ENCODE measurements around the gene ZMYND11.

The ZMYND11 gene

DNA sequence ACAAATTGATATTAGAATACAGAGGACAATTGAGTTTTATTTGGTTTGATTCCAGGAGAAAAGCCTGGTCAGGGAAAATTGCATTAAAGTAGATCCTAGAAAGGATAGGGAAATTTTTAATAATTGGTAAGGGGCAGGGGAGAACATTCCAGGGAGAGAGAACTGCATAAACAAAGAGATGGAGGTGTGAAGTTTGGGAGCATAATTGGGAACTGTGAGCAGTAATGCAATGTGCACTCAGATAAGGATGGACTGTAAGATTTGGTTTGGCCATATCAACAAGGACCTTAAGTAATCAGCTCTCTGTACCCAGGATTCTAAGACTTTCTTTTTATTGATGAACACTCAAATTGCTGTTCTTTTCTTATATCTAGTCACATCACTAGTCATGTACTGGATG is 41.4 kb downstream of the ZMYND11 start:
- H3K4me3 ChIP-seq (ENCODE audit: low read depth, low read length, poor library complexity, severe bottlenecking), result no peak overlapping the region
- no peaks in the 10 kb centered on the region for H3K79me2 ChIP-seq (ENCODE audit: insufficient read depth, low read length)
- H4K20me1 ChIP-seq (ENCODE audit: insufficient read depth, low read length), result no peaks in the 10 kb centered on the region
- no peak overlapping the region for H2AFZ ChIP-seq (ENCODE audit: low read length)
- no peaks in the 10 kb centered on the region for H3K9me2 ChIP-seq (ENCODE audit: low read depth, low read length)
- no peaks in the 10 kb centered on the region for H3K36me3 ChIP-seq (ENCODE audit: insufficient read depth, low read length)
- no peak overlapping the region for H3K9ac ChIP-seq (ENCODE audit: low read length)
- no peak overlapping the region for H3K4me2 ChIP-seq (ENCODE audit: low read length)
- TF ChIP-seq, protein P1, sequence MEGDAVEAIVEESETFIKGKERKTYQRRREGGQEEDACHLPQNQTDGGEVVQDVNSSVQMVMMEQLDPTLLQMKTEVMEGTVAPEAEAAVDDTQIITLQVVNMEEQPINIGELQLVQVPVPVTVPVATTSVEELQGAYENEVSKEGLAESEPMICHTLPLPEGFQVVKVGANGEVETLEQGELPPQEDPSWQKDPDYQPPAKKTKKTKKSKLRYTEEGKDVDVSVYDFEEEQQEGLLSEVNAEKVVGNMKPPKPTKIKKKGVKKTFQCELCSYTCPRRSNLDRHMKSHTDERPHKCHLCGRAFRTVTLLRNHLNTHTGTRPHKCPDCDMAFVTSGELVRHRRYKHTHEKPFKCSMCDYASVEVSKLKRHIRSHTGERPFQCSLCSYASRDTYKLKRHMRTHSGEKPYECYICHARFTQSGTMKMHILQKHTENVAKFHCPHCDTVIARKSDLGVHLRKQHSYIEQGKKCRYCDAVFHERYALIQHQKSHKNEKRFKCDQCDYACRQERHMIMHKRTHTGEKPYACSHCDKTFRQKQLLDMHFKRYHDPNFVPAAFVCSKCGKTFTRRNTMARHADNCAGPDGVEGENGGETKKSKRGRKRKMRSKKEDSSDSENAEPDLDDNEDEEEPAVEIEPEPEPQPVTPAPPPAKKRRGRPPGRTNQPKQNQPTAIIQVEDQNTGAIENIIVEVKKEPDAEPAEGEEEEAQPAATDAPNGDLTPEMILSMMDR (IDR thresholded peaks at IDR 0.05; ENCODE audit: low read length), result no peak
- TF ChIP-seq EZH2 (IDR thresholded peaks at IDR 0.05; ENCODE audit: borderline replicate concordance, low read length), result no peak
- no peaks in the 10 kb centered on the region for H3K27me3 ChIP-seq (ENCODE audit: insufficient read depth, low read length)
- H3K9me3 ChIP-seq (ENCODE audit: low read length), result no peaks in the 10 kb centered on the region
- no peaks in the 10 kb centered on the region for H3K4me1 ChIP-seq (ENCODE audit: insufficient read depth, low read length, severe bottlenecking)
- H3F3A ChIP-seq (ENCODE audit: insufficient read depth, low read length), result no peaks in the 10 kb centered on the region
- no peak overlapping the region for H3K27ac ChIP-seq (ENCODE audit: low read depth, low read length, poor library complexity, severe bottlenecking)

DNA sequence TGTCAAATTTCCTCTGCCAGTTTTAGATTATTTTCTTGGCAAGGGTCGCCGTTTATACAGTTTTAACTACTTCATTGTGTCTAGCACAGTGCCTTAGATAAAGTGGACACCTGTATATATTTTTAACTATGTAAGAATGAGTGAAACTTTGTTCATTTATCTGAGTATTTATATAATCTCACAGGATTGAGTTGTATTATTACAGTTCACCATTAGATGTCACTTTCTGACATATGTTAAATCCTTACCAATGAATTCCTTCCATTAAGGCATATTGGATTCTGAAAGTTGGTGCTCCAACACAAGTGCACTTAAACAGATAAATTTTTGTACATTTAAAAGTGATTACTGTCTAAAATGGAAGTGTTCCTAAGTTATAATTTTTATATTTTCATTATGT is 43.0 kb downstream of the ZMYND11 start:
- Histone ChIP-seq H3F3A (ENCODE audit: insufficient read depth, low read length) (no peaks in the 10 kb centered on the region), H3K27ac (ENCODE audit: low read depth, low read length, poor library complexity, severe bottlenecking) (no peak overlapping the region), H3K27me3 (ENCODE audit: insufficient read depth, low read length) (no peaks in the 10 kb centered on the region), H2AFZ (ENCODE audit: low read length) (no peak overlapping the region), H3K36me3 (ENCODE audit: insufficient read depth, low read length) (no peaks in the 10 kb centered on the region), H3K4me2 (ENCODE audit: low read length) (no peak overlapping the region), H3K4me3 (ENCODE audit: low read depth, low read length, poor library complexity, severe bottlenecking) (no peak overlapping the region), H4K20me1 (ENCODE audit: insufficient read depth, low read length) (no peaks in the 10 kb centered on the region), H3K9me3 (ENCODE audit: low read length) (no peaks in the 10 kb centered on the region), H3K9ac (ENCODE audit: low read length) (no peak overlapping the region), H3K79me2 (ENCODE audit: insufficient read depth, low read length) (no peaks in the 10 kb centered on the region), H3K9me2 (ENCODE audit: low read depth, low read length) (no peaks in the 10 kb centered on the region), H3K4me1 (ENCODE audit: insufficient read depth, low read length, severe bottlenecking) (no peaks in the 10 kb centered on the region)
- no peak for TF ChIP-seq EZH2 (IDR thresholded peaks at IDR 0.05; ENCODE audit: borderline replicate concordance, low read length)
- TF ChIP-seq, protein P1 (IDR thresholded peaks at IDR 0.05; ENCODE audit: low read length), result peak; percentile 45; the same call in 1 of the 2 replicates

DNA sequence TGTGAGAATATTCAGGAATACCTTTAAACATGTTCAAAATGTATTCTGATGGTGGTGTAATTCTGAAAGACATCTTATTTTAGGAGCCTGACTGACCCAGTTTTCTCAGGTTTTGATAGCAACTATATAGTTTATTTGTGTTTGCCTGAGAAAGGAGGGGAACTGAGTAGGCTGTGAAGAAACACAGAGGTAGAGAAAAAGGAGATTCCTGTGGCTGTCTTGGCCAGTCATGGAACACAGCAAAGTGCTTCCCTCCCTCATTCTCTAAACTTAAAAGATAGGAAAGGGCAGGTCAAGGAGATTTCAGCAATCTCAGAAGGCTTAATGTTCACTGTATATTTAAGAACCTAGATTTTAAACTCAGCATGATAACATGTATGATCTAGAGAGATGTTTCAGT is 43.5 kb downstream of the ZMYND11 start:
- Histone ChIP-seq H3K4me3 (ENCODE audit: low read depth, low read length, poor library complexity, severe bottlenecking) (no peak overlapping the region), H3K36me3 (ENCODE audit: insufficient read depth, low read length) (no peaks in the 10 kb centered on the region), H3K79me2 (ENCODE audit: insufficient read depth, low read length) (no peaks in the 10 kb centered on the region), H2AFZ (ENCODE audit: low read length) (no peak overlapping the region), H3F3A (ENCODE audit: insufficient read depth, low read length) (no peaks in the 10 kb centered on the region), H3K4me1 (ENCODE audit: insufficient read depth, low read length, severe bottlenecking) (no peaks in the 10 kb centered on the region), H3K9me2 (ENCODE audit: low read depth, low read length) (no peaks in the 10 kb centered on the region), H3K27me3 (ENCODE audit: insufficient read depth, low read length) (no peaks in the 10 kb centered on the region), H3K9ac (ENCODE audit: low read length) (no peak overlapping the region), H3K4me2 (ENCODE audit: low read length) (no peak overlapping the region), H3K27ac (ENCODE audit: low read depth, low read length, poor library complexity, severe bottlenecking) (no peak overlapping the region), H3K9me3 (ENCODE audit: low read length) (no peaks in the 10 kb centered on the region), H4K20me1 (ENCODE audit: insufficient read depth, low read length) (no peaks in the 10 kb centered on the region)
- TF ChIP-seq, protein P1 (IDR thresholded peaks at IDR 0.05; ENCODE audit: low read length), result no peak
- TF ChIP-seq EZH2 (IDR thresholded peaks at IDR 0.05; ENCODE audit: borderline replicate concordance, low read length), result no peak

Data from OCI-LY1 (cell line).